Loucy (cell line): ENCODE measurements around the gene EFNA5.

Experiments used
- EZH2phosphoT487 ChIP-seq: fragments of 200-600 bp; IDR thresholded peaks from 2 replicates; pipeline ENCODE4 v1.6.1; 2018; ENCODE audit warnings: antibody characterized with exemption, mild to moderate bottlenecking, moderate library complexity, borderline replicate concordance
- TF ChIP-seq, protein P1 (sequence below): fragments of 200-600 bp; sonication (generic); conservative IDR thresholded peaks from 2 replicates; pipeline ENCODE4 v1.5.1; 2014; ENCODE audit warnings: mild to moderate bottlenecking, antibody characterized with exemption, low read length

DNA sequence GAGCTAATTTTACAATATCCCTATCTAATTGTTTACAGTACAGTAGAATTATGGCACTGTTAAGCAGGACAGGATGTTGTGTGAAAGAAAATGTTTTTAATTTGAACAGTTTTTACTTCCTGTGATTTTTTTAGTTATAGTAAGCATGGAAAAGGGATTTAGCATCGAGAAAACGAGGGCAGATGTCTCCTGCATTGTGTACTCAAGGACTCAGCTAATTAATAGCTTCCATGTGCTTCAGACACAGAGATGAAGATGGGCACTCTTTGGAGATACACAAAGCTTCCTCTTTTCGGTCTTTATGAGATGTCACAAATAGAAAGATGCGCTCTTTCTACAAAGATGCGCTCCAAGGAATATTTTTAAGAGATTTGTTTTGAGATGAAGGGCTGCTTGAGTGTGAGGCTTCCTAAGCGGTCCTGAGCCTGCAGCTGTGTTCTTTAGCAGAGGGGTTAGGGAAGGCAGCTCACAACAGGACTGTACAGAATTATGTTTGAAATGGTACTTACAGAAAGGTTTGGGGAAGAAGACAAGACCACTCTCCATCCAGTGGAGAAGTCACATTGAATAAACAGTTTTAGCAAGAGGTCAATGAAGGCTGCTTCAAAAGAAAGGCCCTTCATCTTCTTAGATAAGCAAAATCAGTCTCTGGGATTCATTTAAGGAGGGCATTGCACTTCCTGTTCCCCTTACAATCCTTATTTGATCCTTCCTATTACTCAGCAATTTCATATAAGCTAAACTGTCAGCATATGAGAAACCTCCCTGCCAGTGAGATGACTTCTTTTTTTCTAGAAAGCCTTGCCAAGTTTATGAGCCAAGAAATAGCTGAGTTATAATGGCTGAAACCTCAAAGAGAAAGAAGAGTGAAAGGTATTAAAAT is 311.5 kb downstream of the EFNA5 start:
- TF ChIP-seq, protein P1, sequence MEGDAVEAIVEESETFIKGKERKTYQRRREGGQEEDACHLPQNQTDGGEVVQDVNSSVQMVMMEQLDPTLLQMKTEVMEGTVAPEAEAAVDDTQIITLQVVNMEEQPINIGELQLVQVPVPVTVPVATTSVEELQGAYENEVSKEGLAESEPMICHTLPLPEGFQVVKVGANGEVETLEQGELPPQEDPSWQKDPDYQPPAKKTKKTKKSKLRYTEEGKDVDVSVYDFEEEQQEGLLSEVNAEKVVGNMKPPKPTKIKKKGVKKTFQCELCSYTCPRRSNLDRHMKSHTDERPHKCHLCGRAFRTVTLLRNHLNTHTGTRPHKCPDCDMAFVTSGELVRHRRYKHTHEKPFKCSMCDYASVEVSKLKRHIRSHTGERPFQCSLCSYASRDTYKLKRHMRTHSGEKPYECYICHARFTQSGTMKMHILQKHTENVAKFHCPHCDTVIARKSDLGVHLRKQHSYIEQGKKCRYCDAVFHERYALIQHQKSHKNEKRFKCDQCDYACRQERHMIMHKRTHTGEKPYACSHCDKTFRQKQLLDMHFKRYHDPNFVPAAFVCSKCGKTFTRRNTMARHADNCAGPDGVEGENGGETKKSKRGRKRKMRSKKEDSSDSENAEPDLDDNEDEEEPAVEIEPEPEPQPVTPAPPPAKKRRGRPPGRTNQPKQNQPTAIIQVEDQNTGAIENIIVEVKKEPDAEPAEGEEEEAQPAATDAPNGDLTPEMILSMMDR = no peak
- TF ChIP-seq EZH2phosphoT487 = no peak
